Activated T-helper 1 cell treated with anti-CD3 and anti-CD28 coated beads, Interleukin-12 subunit alpha, Interleukin-12 subunit beta, Interleukin-2, Interleukin-4 antibody, amounts not matched to agents 30 ng/mL and 10 ng/mL and 1 ng/mL, durations not matched to agents 14 hours and 24 hours and 36 hours (primary cell): ENCODE data around the gene OR6Q1. TPM values are rescaled to one million over a fixed set of nuclear protein-coding genes. Genes with fewer than 3 reads are reported as not detected.

ENCODE experiments used
- DNase-seq: peaks from one replicate; pipeline ENCODE4 v3.0.0; 2021; ENCODE audit warnings: low spot score
- H3K27ac Mint-ChIP-seq: one replicate; pipeline ENCODE4 v1.8.0; 2021; ENCODE audit warnings: mild to moderate bottlenecking, mixed read lengths
- H3K27me3 Mint-ChIP-seq: one replicate; pipeline ENCODE4 v1.8.0; 2022; ENCODE audit warnings: mild to moderate bottlenecking, moderate library complexity, mixed read lengths; ENCODE audit not compliant: insufficient read depth
- H3K36me3 Mint-ChIP-seq: one replicate; pipeline ENCODE4 v1.8.0; 2021; ENCODE audit warnings: low read depth, mixed read lengths
- H3K4me1 Mint-ChIP-seq: one replicate; pipeline ENCODE4 v1.8.0; 2021; ENCODE audit warnings: low read depth, mixed read lengths
- H3K4me3 Mint-ChIP-seq: one replicate; pipeline ENCODE4 v1.8.0; 2021; ENCODE audit warnings: mild to moderate bottlenecking, moderate library complexity, mixed read lengths
- H3K9me3 Mint-ChIP-seq: one replicate; pipeline ENCODE4 v1.8.0; 2021; ENCODE audit warnings: mixed read lengths
- intact Hi-C: fragments of 100-400 bp; cut with micrococcal nuclease; formaldehyde crosslinking; loops from one replicate; pipeline ENCODE4 v1.15.1; 2024
- total RNA-seq: library from RNA; stranded (reverse); gene quantifications from 2 replicates; pipeline ENCODE4 v1.2.3, GENCODE V29; 2022

OR6Q1 gene
- total RNA-seq, 1 donor from 2014 or later: not detected

- Mint-ChIP-seq H3K4me1 (no peaks in the 10 kb centered on the region), H3K4me3 (no peak overlapping the region), H3K27ac (no peak overlapping the region), H3K27me3 (no peaks in the 10 kb centered on the region), H3K9me3 (no peaks in the 10 kb centered on the region), H3K36me3 (no peaks in the 10 kb centered on the region)
- intact Hi-C loops: no loop called here
- DNase-seq: no peak
These were observed 30.4 kb downstream of the OR6Q1 start for GRCh38 chr11:58060939-58061672.

GRCh38 chr11:58061813-58062212, 31.1 kb downstream of the OR6Q1 start:
- DNase-seq: no peak
- no peak overlapping the region for H3K27ac Mint-ChIP-seq
- intact Hi-C loops: no loop called here
- no peaks in the 10 kb centered on the region for H3K4me1 Mint-ChIP-seq
- no peak overlapping the region for H3K4me3 Mint-ChIP-seq
- H3K36me3 Mint-ChIP-seq: no peaks in the 10 kb centered on the region
- no peaks in the 10 kb centered on the region for H3K27me3 Mint-ChIP-seq
- no peaks in the 10 kb centered on the region for H3K9me3 Mint-ChIP-seq

- no peak overlapping the region for H3K4me3 Mint-ChIP-seq
- H3K9me3 Mint-ChIP-seq: no peaks in the 10 kb centered on the region
- no peaks in the 10 kb centered on the region for H3K4me1 Mint-ChIP-seq
- no peaks in the 10 kb centered on the region for H3K36me3 Mint-ChIP-seq
- no peak overlapping the region for H3K27ac Mint-ChIP-seq
- no peaks in the 10 kb centered on the region for H3K27me3 Mint-ChIP-seq
- DNase-seq: no peak
- intact Hi-C loops: no loop called here
These were observed 36.9 kb downstream of the OR6Q1 start for GRCh38 chr11:58067685-58068084.

GRCh38 chr11:58068655-58069054, 37.9 kb downstream of the OR6Q1 start:
- intact Hi-C loops: no loop called here
- no peak overlapping the region for H3K4me3 Mint-ChIP-seq
- H3K4me1 Mint-ChIP-seq: no peaks in the 10 kb centered on the region
- no peaks in the 10 kb centered on the region for H3K9me3 Mint-ChIP-seq
- H3K27ac Mint-ChIP-seq: no peak overlapping the region
- no peaks in the 10 kb centered on the region for H3K27me3 Mint-ChIP-seq
- no peak for DNase-seq
- no peaks in the 10 kb centered on the region for H3K36me3 Mint-ChIP-seq

- H3K4me3 Mint-ChIP-seq: no peak overlapping the region
- no peak for DNase-seq
- H3K36me3 Mint-ChIP-seq: no peaks in the 10 kb centered on the region
- H3K4me1 Mint-ChIP-seq: no peaks in the 10 kb centered on the region
- intact Hi-C loops: no loop called here
- no peaks in the 10 kb centered on the region for H3K9me3 Mint-ChIP-seq
- no peaks in the 10 kb centered on the region for H3K27me3 Mint-ChIP-seq
- no peak overlapping the region for H3K27ac Mint-ChIP-seq
These were observed 39.8 kb downstream of the OR6Q1 start for GRCh38 chr11:58070585-58070984.

- intact Hi-C loops: no loop called here
- no peak for DNase-seq
- H3K4me1 Mint-ChIP-seq: no peaks in the 10 kb centered on the region
- H3K27me3 Mint-ChIP-seq: no peaks in the 10 kb centered on the region
- no peak overlapping the region for H3K4me3 Mint-ChIP-seq
- H3K36me3 Mint-ChIP-seq: no peaks in the 10 kb centered on the region
- H3K27ac Mint-ChIP-seq: no peak overlapping the region
- no peaks in the 10 kb centered on the region for H3K9me3 Mint-ChIP-seq
These were observed 45.0 kb downstream of the OR6Q1 start for GRCh38 chr11:58075781-58076180.

Other genes starting within 250 kb of the OR6Q1 start
- gene OR9Q1, start 7.1 kb upstream of the OR6Q1 start, total RNA-seq: not detected in 2 replicates
- not detected in 2 replicates for gene OR9I1, start 94.6 kb downstream of the OR6Q1 start, total RNA-seq
- not detected in 2 replicates for gene OR9Q2, start 158.1 kb downstream of the OR6Q1 start, total RNA-seq
- not detected in 2 replicates for gene OR1S2, start 173.2 kb downstream of the OR6Q1 start, total RNA-seq
- not detected in 2 replicates for gene OR1S1, start 181.8 kb downstream of the OR6Q1 start, total RNA-seq
- gene OR10Q1, start 198.0 kb downstream of the OR6Q1 start, total RNA-seq: not detected in 2 replicates
- gene OR10W1, start 237.3 kb downstream of the OR6Q1 start, total RNA-seq: not detected in 2 replicates